Neural cell (in vitro differentiated cells): ENCODE results near the gene CLEC12A. TPM values are rescaled to one million over a fixed set of nuclear protein-coding genes. Genes with fewer than 3 reads are reported as not detected.

ENCODE experiments used
- H2AFZ ChIP-seq: fragments of 200-600, 300-800 bp; sonication (generic), shearing (Covaris generic); 2 replicates; pipeline ENCODE4 v1.6.0; 2014; ENCODE audit warnings: low read depth, mild to moderate bottlenecking, antibody characterized with exemption, low read length, moderate library complexity
- H3F3A ChIP-seq: fragments of 200-600 bp; shearing (Covaris generic); 2 replicates; pipeline ENCODE4 v1.6.1; 2016; ENCODE audit warnings: mild to moderate bottlenecking, moderate library complexity, mixed read lengths, antibody characterized with exemption, low read length; ENCODE audit not compliant: insufficient read depth, poor library complexity, severe bottlenecking
- H3K27ac ChIP-seq: fragments of 200-600, 300-800 bp; sonication (generic), shearing (Covaris generic); 2 replicates; pipeline ENCODE4 v1.5.1; 2014; ENCODE audit warnings: mild to moderate bottlenecking, low read length, moderate library complexity
- H3K27me3 ChIP-seq: fragments of 300-800, 200-600 bp; sonication (generic), shearing (Covaris generic); 2 replicates; pipeline ENCODE4 v1.6.0; 2014; ENCODE audit warnings: mild to moderate bottlenecking, low read depth, low read length, moderate library complexity; ENCODE audit not compliant: insufficient read depth
- H3K36me3 ChIP-seq: fragments of 300-800, 200-600 bp; sonication (generic), shearing (Covaris generic); 2 replicates; pipeline ENCODE4 v1.5.1; 2014; ENCODE audit warnings: mild to moderate bottlenecking, antibody characterized with exemption, low read length, moderate library complexity; ENCODE audit not compliant: insufficient read depth
- H3K4me2 ChIP-seq: fragments of 300-800, 200-600 bp; sonication (generic), shearing (Covaris generic); 2 replicates; pipeline ENCODE4 v1.6.0; 2014; ENCODE audit warnings: mild to moderate bottlenecking, low read length
- H3K4me3 ChIP-seq: fragments of 300-800, 200-600 bp; sonication (generic), shearing (Covaris generic); 2 replicates; pipeline ENCODE4 v1.5.1; 2014; ENCODE audit warnings: mild to moderate bottlenecking, low read length, moderate library complexity
- H3K79me2 ChIP-seq: fragments of 200-600 bp; shearing (Covaris generic); replicated peaks from 2 replicates; pipeline ENCODE4 v1.6.0; 2014; ENCODE audit warnings: mild to moderate bottlenecking, low read length, moderate library complexity; ENCODE audit not compliant: insufficient read depth
- H3K9ac ChIP-seq: fragments of 300-800, 200-600 bp; sonication (generic), shearing (Covaris generic); 2 replicates; pipeline ENCODE4 v1.6.1; 2016; ENCODE audit warnings: mild to moderate bottlenecking, low read length, mixed read lengths
- H3K9me2 ChIP-seq: fragments of 200-600 bp; shearing (Covaris generic); 2 replicates; pipeline ENCODE4 v1.6.1; 2016; ENCODE audit warnings: mild to moderate bottlenecking, low read length, mixed read lengths; ENCODE audit not compliant: insufficient read depth
- H3K9me3 ChIP-seq: fragments of 200-600, 300-800 bp; sonication (generic), shearing (Covaris generic); 2 replicates; pipeline ENCODE4 v1.6.1; 2016; ENCODE audit warnings: mild to moderate bottlenecking, mixed run types, low read length, moderate library complexity, mixed read lengths
- H4K20me1 ChIP-seq: fragments of 200-600 bp; shearing (Covaris generic); 2 replicates; pipeline ENCODE4 v1.6.1; 2016; ENCODE audit warnings: mild to moderate bottlenecking, mixed run types; ENCODE audit not compliant: insufficient read depth
- EP300 ChIP-seq: fragments of 450-650 bp; conservative IDR thresholded peaks from 2 replicates; pipeline ENCODE4 v1.6.1; 2014; ENCODE audit warnings: antibody characterized with exemption, mild to moderate bottlenecking, moderate library complexity; ENCODE audit not compliant: poor library complexity, severe bottlenecking
- EZH2 ChIP-seq: fragments of 200-600, 300-800 bp; shearing (Covaris generic), sonication (generic); IDR thresholded peaks from 2 replicates; pipeline ENCODE4 v1.6.1; 2014; ENCODE audit warnings: antibody characterized with exemption, low read length, borderline replicate concordance, mild to moderate bottlenecking; ENCODE audit not compliant: insufficient read depth, poor library complexity, severe bottlenecking
- MXI1 ChIP-seq: fragments of 450-650 bp; conservative IDR thresholded peaks from 2 replicates; pipeline ENCODE4 v1.6.1; 2014; ENCODE audit warnings: antibody characterized with exemption, mild to moderate bottlenecking; ENCODE audit not compliant: poor library complexity, severe bottlenecking
- POLR2AphosphoS5 ChIP-seq: IDR thresholded peaks from 2 replicates; pipeline ENCODE4 v1.6.1; 2012
- RAD21 ChIP-seq: fragments of 450-650 bp; conservative IDR thresholded peaks from 2 replicates; pipeline ENCODE4 v1.6.1; 2014; ENCODE audit warnings: antibody characterized with exemption, mild to moderate bottlenecking, moderate library complexity
- SMC3 ChIP-seq: fragments of 450-650 bp; conservative IDR thresholded peaks from 2 replicates; pipeline ENCODE4 v1.6.1; 2014; ENCODE audit warnings: antibody characterized with exemption, mild to moderate bottlenecking, moderate library complexity; ENCODE audit not compliant: poor library complexity
- TAF1 ChIP-seq: IDR thresholded peaks from 2 replicates; pipeline ENCODE4 v1.6.1; 2012; ENCODE audit warnings: low read depth
- polyA plus RNA-seq: library from polyadenylated mRNA; depleted of rRNA; stranded (reverse); fragments of >200 nt; gene quantifications from 2 replicates; pipeline ENCODE4 v1.2.3, GENCODE V29; 2014
- TF ChIP-seq, protein P1 (sequence below): fragments of 450-650 bp; IDR thresholded peaks from 2 replicates; pipeline ENCODE4 v1.5.1; 2014; ENCODE audit warnings: antibody characterized with exemption, mild to moderate bottlenecking, moderate library complexity; ENCODE audit not compliant: poor library complexity, severe bottlenecking
- TF ChIP-seq, protein P2 (sequence below): IDR thresholded peaks from 2 replicates; pipeline ENCODE4 v1.6.1; 2012; ENCODE audit warnings: borderline replicate concordance

CLEC12A gene
- polyA plus RNA-seq, 1 donor from 2014 or later = not detected

DNA sequence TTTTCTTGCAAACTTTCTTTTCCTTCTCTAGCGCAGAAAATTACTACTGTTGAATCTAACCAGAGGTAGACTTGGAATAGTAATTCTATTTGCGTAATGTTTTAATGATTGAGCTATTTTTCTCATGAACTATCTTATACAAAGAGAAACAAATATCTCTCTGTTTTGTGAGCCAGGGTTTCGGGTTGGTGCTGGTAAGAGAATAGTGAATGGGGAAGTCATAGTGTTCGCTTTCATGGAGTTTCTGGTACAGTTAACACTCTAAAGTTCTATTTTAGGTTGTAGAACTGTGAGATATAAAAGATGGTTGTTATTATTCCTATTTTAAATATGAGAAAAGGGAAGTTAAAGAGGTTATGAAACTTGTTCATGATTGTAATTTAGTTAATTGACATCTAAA lies 21.1 kb downstream of the CLEC12A start:
- no peaks in the 10 kb centered on the region for H4K20me1 ChIP-seq
- H3K9me2 ChIP-seq = no peaks in the 10 kb centered on the region
- H3K4me3 ChIP-seq = no peak overlapping the region
- no peaks in the 10 kb centered on the region for H3K36me3 ChIP-seq
- no peaks in the 10 kb centered on the region for H3F3A ChIP-seq
- TF ChIP-seq, protein P1, sequence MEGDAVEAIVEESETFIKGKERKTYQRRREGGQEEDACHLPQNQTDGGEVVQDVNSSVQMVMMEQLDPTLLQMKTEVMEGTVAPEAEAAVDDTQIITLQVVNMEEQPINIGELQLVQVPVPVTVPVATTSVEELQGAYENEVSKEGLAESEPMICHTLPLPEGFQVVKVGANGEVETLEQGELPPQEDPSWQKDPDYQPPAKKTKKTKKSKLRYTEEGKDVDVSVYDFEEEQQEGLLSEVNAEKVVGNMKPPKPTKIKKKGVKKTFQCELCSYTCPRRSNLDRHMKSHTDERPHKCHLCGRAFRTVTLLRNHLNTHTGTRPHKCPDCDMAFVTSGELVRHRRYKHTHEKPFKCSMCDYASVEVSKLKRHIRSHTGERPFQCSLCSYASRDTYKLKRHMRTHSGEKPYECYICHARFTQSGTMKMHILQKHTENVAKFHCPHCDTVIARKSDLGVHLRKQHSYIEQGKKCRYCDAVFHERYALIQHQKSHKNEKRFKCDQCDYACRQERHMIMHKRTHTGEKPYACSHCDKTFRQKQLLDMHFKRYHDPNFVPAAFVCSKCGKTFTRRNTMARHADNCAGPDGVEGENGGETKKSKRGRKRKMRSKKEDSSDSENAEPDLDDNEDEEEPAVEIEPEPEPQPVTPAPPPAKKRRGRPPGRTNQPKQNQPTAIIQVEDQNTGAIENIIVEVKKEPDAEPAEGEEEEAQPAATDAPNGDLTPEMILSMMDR = no peak
- TF ChIP-seq EP300 (no peak), RAD21 (no peak), MXI1 (no peak), EZH2 (no peak), TAF1 (no peak), SMC3 (no peak), POLR2AphosphoS5 (no peak)
- TF ChIP-seq, protein P2, sequence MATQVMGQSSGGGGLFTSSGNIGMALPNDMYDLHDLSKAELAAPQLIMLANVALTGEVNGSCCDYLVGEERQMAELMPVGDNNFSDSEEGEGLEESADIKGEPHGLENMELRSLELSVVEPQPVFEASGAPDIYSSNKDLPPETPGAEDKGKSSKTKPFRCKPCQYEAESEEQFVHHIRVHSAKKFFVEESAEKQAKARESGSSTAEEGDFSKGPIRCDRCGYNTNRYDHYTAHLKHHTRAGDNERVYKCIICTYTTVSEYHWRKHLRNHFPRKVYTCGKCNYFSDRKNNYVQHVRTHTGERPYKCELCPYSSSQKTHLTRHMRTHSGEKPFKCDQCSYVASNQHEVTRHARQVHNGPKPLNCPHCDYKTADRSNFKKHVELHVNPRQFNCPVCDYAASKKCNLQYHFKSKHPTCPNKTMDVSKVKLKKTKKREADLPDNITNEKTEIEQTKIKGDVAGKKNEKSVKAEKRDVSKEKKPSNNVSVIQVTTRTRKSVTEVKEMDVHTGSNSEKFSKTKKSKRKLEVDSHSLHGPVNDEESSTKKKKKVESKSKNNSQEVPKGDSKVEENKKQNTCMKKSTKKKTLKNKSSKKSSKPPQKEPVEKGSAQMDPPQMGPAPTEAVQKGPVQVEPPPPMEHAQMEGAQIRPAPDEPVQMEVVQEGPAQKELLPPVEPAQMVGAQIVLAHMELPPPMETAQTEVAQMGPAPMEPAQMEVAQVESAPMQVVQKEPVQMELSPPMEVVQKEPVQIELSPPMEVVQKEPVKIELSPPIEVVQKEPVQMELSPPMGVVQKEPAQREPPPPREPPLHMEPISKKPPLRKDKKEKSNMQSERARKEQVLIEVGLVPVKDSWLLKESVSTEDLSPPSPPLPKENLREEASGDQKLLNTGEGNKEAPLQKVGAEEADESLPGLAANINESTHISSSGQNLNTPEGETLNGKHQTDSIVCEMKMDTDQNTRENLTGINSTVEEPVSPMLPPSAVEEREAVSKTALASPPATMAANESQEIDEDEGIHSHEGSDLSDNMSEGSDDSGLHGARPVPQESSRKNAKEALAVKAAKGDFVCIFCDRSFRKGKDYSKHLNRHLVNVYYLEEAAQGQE = no peak
- no peaks in the 10 kb centered on the region for H3K9me3 ChIP-seq
- H3K27me3 ChIP-seq = no peaks in the 10 kb centered on the region
- H3K27ac ChIP-seq = no peak overlapping the region
- H3K4me2 ChIP-seq = no peak overlapping the region
- H3K9ac ChIP-seq = no peak overlapping the region
- H3K79me2 ChIP-seq = no peaks in the 10 kb centered on the region
- H2AFZ ChIP-seq = no peak overlapping the region

DNA sequence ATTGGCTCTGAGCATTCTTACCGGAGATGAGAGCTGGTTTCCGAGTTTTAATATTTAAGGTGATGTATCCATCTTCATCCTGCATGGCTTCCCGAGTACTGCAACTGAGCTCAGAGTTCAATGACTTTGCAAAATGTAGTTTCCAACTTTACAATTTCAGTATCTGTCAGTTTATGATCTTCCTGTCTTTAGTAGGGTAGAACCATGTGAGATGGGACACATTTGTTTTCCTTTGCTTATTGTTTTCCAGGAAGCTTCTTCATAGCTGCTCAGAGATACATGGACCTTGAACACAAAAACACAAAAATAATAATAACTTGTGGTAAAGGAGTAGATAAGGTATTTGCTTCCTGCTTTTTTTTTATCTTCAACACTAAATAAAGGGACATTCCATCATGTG lies 27.8 kb downstream of the CLEC12A start, which contains the start of gene CLEC1B:
Gene CLEC1B, minus strand, starts transcription at position 106 of the 400 bp plus-strand sequence. Its CDS starts 21 bp downstream, at position 85.
- Histone ChIP-seq H3K27me3 (no peaks in the 10 kb centered on the region), H3F3A (no peaks in the 10 kb centered on the region), H3K27ac (no peak within 1 kb of the TSS), H4K20me1 (no peaks in the 10 kb centered on the region), H3K36me3 (no peaks in the 10 kb centered on the region), H3K9me3 (no peaks in the 10 kb centered on the region), H3K4me3 (no peak within 1 kb of the TSS), H3K4me2 (no peak within 1 kb of the TSS), H3K9ac (no peak within 1 kb of the TSS), H3K9me2 (no peaks in the 10 kb centered on the region), H3K79me2 (no peaks in the 10 kb centered on the region), H2AFZ (no peak within 1 kb of the TSS)
- TF ChIP-seq EZH2 (no peak), POLR2AphosphoS5 (no peak), EP300 (no peak), SMC3 (no peak), RAD21 (no peak), MXI1 (no peak), TAF1 (no peak)
- TF ChIP-seq, protein P1 = no peak
- TF ChIP-seq, protein P2 = no peak
